ENCODE measurements around the gene ADGRB3.

ADGRB3 gene

GRCh38 chr6:69338431-69339162 is 703.5 kb downstream of the ADGRB3 start:
- Histone ChIP-seq H4K91ac (ENCODE audit: low read depth, low read length, poor library complexity) (no peak overlapping the region), H3K4me2 (ENCODE audit: insufficient read depth, low read length, poor library complexity, severe bottlenecking) (no peak overlapping the region), H2AK5ac (ENCODE audit: low read depth, low read length) (no peak overlapping the region), H3K18ac (ENCODE audit: low read length) (no peak overlapping the region), H2BK5ac (ENCODE audit: low read length) (no peak overlapping the region), H2BK120ac (ENCODE audit: low read depth, low read length) (no peak overlapping the region), H3K23ac (ENCODE audit: low read depth, low read length, poor library complexity) (no peak overlapping the region), H4K8ac (ENCODE audit: low read depth, low read length) (no peak overlapping the region), H3K4me3 (ENCODE audit: low read length in 2 of 2) (no peak overlapping the region), H3K4ac (ENCODE audit: low read length) (no peak overlapping the region), H2AFZ (ENCODE audit: low read length) (no peak overlapping the region), H3K27me3 (ENCODE audit: control insufficient read depth in 3 of 3, insufficient read depth in 3 of 3, low read depth in 1 of 3, low read length in 3 of 3) (no peaks in the 10 kb centered on the region), H3K9ac (ENCODE audit: low read depth, low read length, poor library complexity) (no peak overlapping the region), H3K79me1 (ENCODE audit: low read depth, low read length) (no peaks in the 10 kb centered on the region), H2BK12ac (ENCODE audit: low read length) (no peak overlapping the region), H3K9me3 (replicated peaks in 1 of 2; ENCODE audit: control insufficient read depth in 2 of 2, insufficient read depth in 1 of 2, low read depth in 1 of 2, low read length in 2 of 2) (no peaks in the 10 kb centered on the region), H3K27ac (replicated peaks; ENCODE audit: low read length) (no peak overlapping the region), H2BK15ac (ENCODE audit: low read length) (no peak overlapping the region), H3K14ac (ENCODE audit: low read length) (no peak overlapping the region), H3K36me3 (replicated peaks in 1 of 2; ENCODE audit: control insufficient read depth in 2 of 2, insufficient read depth in 2 of 2, low read length in 2 of 2) (no peaks in the 10 kb centered on the region), H3K4me1 (ENCODE audit: control insufficient read depth in 2 of 2, insufficient read depth in 1 of 2, low read depth in 1 of 2, low read length in 2 of 2) (peaks cover 0 to 9% of the 10 kb centered on the region in 2 donors)
- no CpG with 5 or more reads among the region's 5 CpGs for WGBS, 2 donors (ENCODE audit: extremely low coverage in 2 of 2, insufficient read length in 2 of 2, insufficient replicate concordance in 1 of 2)
- DNase-seq (ENCODE audit: low spot score) = no peak

- no peak overlapping the region for H4K8ac ChIP-seq (ENCODE audit: low read depth, low read length)
- DNase-seq (ENCODE audit: low spot score) = no peak
- H3K18ac ChIP-seq (ENCODE audit: low read length) = no peak overlapping the region
- no CpG with 5 or more reads among the region's 6 CpGs for WGBS, 2 donors (ENCODE audit: extremely low coverage in 2 of 2, insufficient read length in 2 of 2, insufficient replicate concordance in 1 of 2)
- H2BK120ac ChIP-seq (ENCODE audit: low read depth, low read length) = no peak overlapping the region
- H3K4me3 ChIP-seq (ENCODE audit: low read length in 2 of 2) = no peak overlapping the region
- H3K14ac ChIP-seq (ENCODE audit: low read length) = no peak overlapping the region
- H3K4me1 ChIP-seq (ENCODE audit: control insufficient read depth in 2 of 2, insufficient read depth in 1 of 2, low read depth in 1 of 2, low read length in 2 of 2) = peaks cover 0 to 12% of the 10 kb centered on the region in 2 donors
- H2BK12ac ChIP-seq (ENCODE audit: low read length) = no peak overlapping the region
- H2BK15ac ChIP-seq (ENCODE audit: low read length) = no peak overlapping the region
- H2AFZ ChIP-seq (ENCODE audit: low read length) = no peak overlapping the region
- no peak overlapping the region for H3K27ac ChIP-seq (replicated peaks; ENCODE audit: low read length)
- no peak overlapping the region for H3K23ac ChIP-seq (ENCODE audit: low read depth, low read length, poor library complexity)
- H3K36me3 ChIP-seq (replicated peaks in 1 of 2; ENCODE audit: control insufficient read depth in 2 of 2, insufficient read depth in 2 of 2, low read length in 2 of 2) = no peaks in the 10 kb centered on the region
- H3K9ac ChIP-seq (ENCODE audit: low read depth, low read length, poor library complexity) = no peak overlapping the region
- H4K91ac ChIP-seq (ENCODE audit: low read depth, low read length, poor library complexity) = no peak overlapping the region
- H3K9me3 ChIP-seq (replicated peaks in 1 of 2; ENCODE audit: control insufficient read depth in 2 of 2, insufficient read depth in 1 of 2, low read depth in 1 of 2, low read length in 2 of 2) = no peaks in the 10 kb centered on the region
- no peak overlapping the region for H2BK5ac ChIP-seq (ENCODE audit: low read length)
- H3K79me1 ChIP-seq (ENCODE audit: low read depth, low read length) = no peaks in the 10 kb centered on the region
- no peak overlapping the region for H2AK5ac ChIP-seq (ENCODE audit: low read depth, low read length)
- H3K4ac ChIP-seq (ENCODE audit: low read length) = no peak overlapping the region
- no peak overlapping the region for H3K4me2 ChIP-seq (ENCODE audit: insufficient read depth, low read length, poor library complexity, severe bottlenecking)
- H3K27me3 ChIP-seq (ENCODE audit: control insufficient read depth in 3 of 3, insufficient read depth in 3 of 3, low read depth in 1 of 3, low read length in 3 of 3) = no peaks in the 10 kb centered on the region
Measured at GRCh38 chr6:69339163-69339550, 704.1 kb downstream of the ADGRB3 start.

- Histone ChIP-seq H2AK5ac (ENCODE audit: low read depth, low read length) (no peak overlapping the region), H3K4ac (ENCODE audit: low read length) (no peak overlapping the region), H2BK120ac (ENCODE audit: low read depth, low read length) (no peak overlapping the region), H3K27me3 (ENCODE audit: control insufficient read depth in 3 of 3, insufficient read depth in 3 of 3, low read depth in 1 of 3, low read length in 3 of 3) (no peaks in the 10 kb centered on the region), H2BK5ac (ENCODE audit: low read length) (no peak overlapping the region), H3K23ac (ENCODE audit: low read depth, low read length, poor library complexity) (no peak overlapping the region), H3K79me1 (ENCODE audit: low read depth, low read length) (no peaks in the 10 kb centered on the region), H3K9me3 (replicated peaks in 1 of 2; ENCODE audit: control insufficient read depth in 2 of 2, insufficient read depth in 1 of 2, low read depth in 1 of 2, low read length in 2 of 2) (no peaks in the 10 kb centered on the region), H3K4me3 (ENCODE audit: low read length in 2 of 2) (no peak overlapping the region), H2BK12ac (ENCODE audit: low read length) (no peak overlapping the region), H3K27ac (replicated peaks; ENCODE audit: low read length) (no peak overlapping the region), H3K9ac (ENCODE audit: low read depth, low read length, poor library complexity) (no peak overlapping the region), H2BK15ac (ENCODE audit: low read length) (no peak overlapping the region), H3K4me2 (ENCODE audit: insufficient read depth, low read length, poor library complexity, severe bottlenecking) (no peak overlapping the region), H4K91ac (ENCODE audit: low read depth, low read length, poor library complexity) (no peak overlapping the region), H3K36me3 (replicated peaks in 1 of 2; ENCODE audit: control insufficient read depth in 2 of 2, insufficient read depth in 2 of 2, low read length in 2 of 2) (no peaks in the 10 kb centered on the region), H4K8ac (ENCODE audit: low read depth, low read length) (no peak overlapping the region), H3K14ac (ENCODE audit: low read length) (no peak overlapping the region), H2AFZ (ENCODE audit: low read length) (no peak overlapping the region), H3K18ac (ENCODE audit: low read length) (no peak overlapping the region), H3K4me1 (ENCODE audit: control insufficient read depth in 2 of 2, insufficient read depth in 1 of 2, low read depth in 1 of 2, low read length in 2 of 2) (peaks cover 0 to 20% of the 10 kb centered on the region in 2 donors)
- no peak for DNase-seq (ENCODE audit: low spot score)
- WGBS, 2 donors (ENCODE audit: extremely low coverage in 2 of 2, insufficient read length in 2 of 2, insufficient replicate concordance in 1 of 2) = no CpG with 5 or more reads among the region's 1 CpG
Measured at GRCh38 chr6:69340196-69340595, 705.1 kb downstream of the ADGRB3 start.

- no peak overlapping the region for H3K18ac ChIP-seq (ENCODE audit: low read length)
- H2BK15ac ChIP-seq (ENCODE audit: low read length) = no peak overlapping the region
- no CpG with 5 or more reads among the region's 2 CpGs for WGBS, 2 donors (ENCODE audit: extremely low coverage in 2 of 2, insufficient read length in 2 of 2, insufficient replicate concordance in 1 of 2)
- H3K79me1 ChIP-seq (ENCODE audit: low read depth, low read length) = no peaks in the 10 kb centered on the region
- H2AFZ ChIP-seq (ENCODE audit: low read length) = no peak overlapping the region
- H3K4me3 ChIP-seq (ENCODE audit: low read length in 2 of 2) = no peak overlapping the region
- H3K14ac ChIP-seq (ENCODE audit: low read length) = no peak overlapping the region
- no peak overlapping the region for H3K4me2 ChIP-seq (ENCODE audit: insufficient read depth, low read length, poor library complexity, severe bottlenecking)
- H4K91ac ChIP-seq (ENCODE audit: low read depth, low read length, poor library complexity) = no peak overlapping the region
- no peak overlapping the region for H2AK5ac ChIP-seq (ENCODE audit: low read depth, low read length)
- peaks cover 0 to 20% of the 10 kb centered on the region in 2 donors for H3K4me1 ChIP-seq (ENCODE audit: control insufficient read depth in 2 of 2, insufficient read depth in 1 of 2, low read depth in 1 of 2, low read length in 2 of 2)
- H3K27me3 ChIP-seq (ENCODE audit: control insufficient read depth in 3 of 3, insufficient read depth in 3 of 3, low read depth in 1 of 3, low read length in 3 of 3) = no peaks in the 10 kb centered on the region
- H3K27ac ChIP-seq (replicated peaks; ENCODE audit: low read length) = no peak overlapping the region
- H3K23ac ChIP-seq (ENCODE audit: low read depth, low read length, poor library complexity) = no peak overlapping the region
- H3K4ac ChIP-seq (ENCODE audit: low read length) = no peak overlapping the region
- H2BK5ac ChIP-seq (ENCODE audit: low read length) = no peak overlapping the region
- H3K36me3 ChIP-seq (replicated peaks in 1 of 2; ENCODE audit: control insufficient read depth in 2 of 2, insufficient read depth in 2 of 2, low read length in 2 of 2) = no peaks in the 10 kb centered on the region
- no peak overlapping the region for H4K8ac ChIP-seq (ENCODE audit: low read depth, low read length)
- H2BK12ac ChIP-seq (ENCODE audit: low read length) = no peak overlapping the region
- H2BK120ac ChIP-seq (ENCODE audit: low read depth, low read length) = no peak overlapping the region
- no peak overlapping the region for H3K9ac ChIP-seq (ENCODE audit: low read depth, low read length, poor library complexity)
- H3K9me3 ChIP-seq (replicated peaks in 1 of 2; ENCODE audit: control insufficient read depth in 2 of 2, insufficient read depth in 1 of 2, low read depth in 1 of 2, low read length in 2 of 2) = no peaks in the 10 kb centered on the region
- no peak for DNase-seq (ENCODE audit: low spot score)
Measured at GRCh38 chr6:69343851-69344250, 708.8 kb downstream of the ADGRB3 start.

All from neuronal stem cell (in vitro differentiated cells).